Amniotic epithelial cell (primary cell): ENCODE data around the gene ARHGAP44.

ENCODE experiments used
- DNase-seq: peaks from one replicate; pipeline ENCODE4 v3.0.0-alpha.2; 2010; ENCODE audit warnings: low read depth

The ARHGAP44 gene

GRCh38 chr17:12899604-12900003 is 110.3 kb downstream of the ARHGAP44 start:
- DNase-seq = no peak

GRCh38 chr17:12900474-12900873 is 111.2 kb downstream of the ARHGAP44 start:
- DNase-seq = no peak

- DNase-seq = no peak
Observed at GRCh38 chr17:12902046-12902445, 112.7 kb downstream of the ARHGAP44 start.

GRCh38 chr17:12907477-12907876 is 118.2 kb downstream of the ARHGAP44 start:
- DNase-seq = no peak

GRCh38 chr17:12909046-12909445 is 119.7 kb downstream of the ARHGAP44 start:
- no peak for DNase-seq

- DNase-seq = no peak
Observed at GRCh38 chr17:12909511-12909910, 120.2 kb downstream of the ARHGAP44 start.

GRCh38 chr17:12911239-12911638 is 121.9 kb downstream of the ARHGAP44 start:
- DNase-seq = no peak

GRCh38 chr17:12917399-12917798 is 128.1 kb downstream of the ARHGAP44 start:
- no peak for DNase-seq

GRCh38 chr17:12918142-12918541 is 128.8 kb downstream of the ARHGAP44 start:
- DNase-seq = no peak

GRCh38 chr17:12922120-12922519 is 132.8 kb downstream of the ARHGAP44 start:
- DNase-seq = no peak

GRCh38 chr17:12924614-12925013 is 135.3 kb downstream of the ARHGAP44 start:
- DNase-seq = no peak

- no peak for DNase-seq
Observed at GRCh38 chr17:12927001-12927400, 137.7 kb downstream of the ARHGAP44 start.

GRCh38 chr17:12927541-12928425 is 138.5 kb downstream of the ARHGAP44 start:
- no peak for DNase-seq

- no peak for DNase-seq
Observed at GRCh38 chr17:12928736-12929135, 139.4 kb downstream of the ARHGAP44 start.

- DNase-seq = no peak
Observed at GRCh38 chr17:12936501-12936900, 147.2 kb downstream of the ARHGAP44 start.

GRCh38 chr17:12940699-12941098 is 151.4 kb downstream of the ARHGAP44 start:
- DNase-seq = no peak

- no peak for DNase-seq
Observed at GRCh38 chr17:12947047-12947446, 157.7 kb downstream of the ARHGAP44 start.

- no peak for DNase-seq
Observed at GRCh38 chr17:12952012-12952411, 162.7 kb downstream of the ARHGAP44 start.

- DNase-seq = no peak
Observed at GRCh38 chr17:12953156-12953555, 163.9 kb downstream of the ARHGAP44 start.

GRCh38 chr17:12955521-12955920 is 166.2 kb downstream of the ARHGAP44 start:
- no peak for DNase-seq

- DNase-seq = no peak
Observed at GRCh38 chr17:12958786-12959185, 169.5 kb downstream of the ARHGAP44 start.

- peak; percentile 18 for DNase-seq
Observed at GRCh38 chr17:12959441-12959840, 170.1 kb downstream of the ARHGAP44 start.

- no peak for DNase-seq
Observed at GRCh38 chr17:12961655-12962054, 172.4 kb downstream of the ARHGAP44 start.

GRCh38 chr17:12963505-12963904 is 174.2 kb downstream of the ARHGAP44 start:
- no peak for DNase-seq
